ENCODE results near the gene MAP7.
A peak's percentile ranks its signal among the peaks of the same experiment; 100 is the strongest.
"Not testable (repeated sequence)": the region's sequence is repeated elsewhere in the genome, so short reads cannot be mapped to it uniquely, and the experiment has no call there.

Gene MAP7

DNA sequence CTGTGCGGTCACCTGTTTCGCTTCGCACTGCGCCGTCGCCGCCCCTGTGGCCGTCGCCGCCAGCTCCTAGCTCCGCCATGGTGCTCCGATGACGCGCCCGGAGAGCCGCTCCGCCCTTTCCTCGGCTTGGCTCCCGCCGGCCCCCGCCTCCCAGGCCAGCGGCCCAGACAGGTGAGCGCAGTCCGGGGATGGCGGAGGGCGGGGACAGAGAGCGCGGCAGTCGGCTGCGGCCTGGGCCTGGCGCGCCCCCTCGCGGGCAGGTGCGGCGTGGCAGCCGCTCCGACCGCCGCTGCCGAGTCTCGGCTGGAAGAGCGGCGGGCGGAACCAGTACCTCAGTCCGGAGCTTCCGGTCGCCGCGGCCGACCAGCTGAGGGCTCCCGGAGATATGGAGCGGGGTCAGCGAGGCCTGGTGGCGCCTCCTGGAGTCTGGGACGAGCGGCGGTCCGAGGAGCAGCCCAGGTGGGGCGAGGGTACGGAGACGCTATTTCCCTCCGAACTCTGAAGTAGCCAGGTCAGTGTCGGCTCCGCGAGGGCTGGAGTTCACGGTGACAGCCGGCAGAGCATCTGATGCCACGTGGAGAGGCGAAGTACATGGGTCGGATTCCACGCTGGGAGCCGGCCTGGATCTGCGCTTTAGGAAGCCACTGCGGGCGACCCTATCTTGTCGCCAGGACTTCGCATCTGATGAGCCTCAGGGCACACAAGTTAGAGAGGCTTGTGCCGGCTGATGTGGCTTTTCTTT is at the start of gene MAP7:
MAP7 (minus strand) TSS at position 93 of the 742 bp plus-strand sequence; CDS start at position 79, 14 bp downstream.
- DNase-seq = peak; percentile 42

DNA sequence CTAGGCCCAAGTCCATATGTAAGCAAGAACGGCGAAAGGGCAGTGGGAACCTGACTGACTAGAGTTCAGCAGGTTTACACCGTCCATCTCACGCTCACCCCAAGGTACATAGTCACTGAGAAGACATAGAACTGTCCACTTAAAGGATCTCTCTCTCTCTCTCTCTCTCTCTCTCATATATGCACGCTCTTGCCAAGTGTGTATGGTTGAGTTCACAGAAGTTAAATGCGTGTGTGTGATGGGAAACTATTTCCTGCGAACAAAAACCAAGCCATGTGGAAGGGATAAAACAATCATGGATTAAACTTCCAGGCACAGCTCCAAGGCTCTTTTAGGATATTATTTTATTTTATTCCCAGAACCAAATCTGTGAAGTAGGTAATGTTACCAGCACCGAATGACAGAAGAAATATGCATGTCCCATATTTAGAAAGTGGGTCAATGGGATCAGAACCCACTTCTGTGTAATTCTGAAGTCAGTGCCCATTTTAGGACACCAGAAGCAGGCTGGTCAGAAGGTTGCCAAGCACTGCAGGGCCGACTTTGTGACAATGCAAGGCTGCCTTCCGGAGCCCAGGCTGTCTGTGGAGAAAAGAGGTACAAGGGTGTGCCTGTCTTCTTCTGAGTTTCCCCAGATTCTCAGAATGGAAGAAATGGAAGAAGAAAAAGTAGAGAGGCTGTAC is 49.2 kb upstream of the MAP7 start:
- no peak for DNase-seq

DNA sequence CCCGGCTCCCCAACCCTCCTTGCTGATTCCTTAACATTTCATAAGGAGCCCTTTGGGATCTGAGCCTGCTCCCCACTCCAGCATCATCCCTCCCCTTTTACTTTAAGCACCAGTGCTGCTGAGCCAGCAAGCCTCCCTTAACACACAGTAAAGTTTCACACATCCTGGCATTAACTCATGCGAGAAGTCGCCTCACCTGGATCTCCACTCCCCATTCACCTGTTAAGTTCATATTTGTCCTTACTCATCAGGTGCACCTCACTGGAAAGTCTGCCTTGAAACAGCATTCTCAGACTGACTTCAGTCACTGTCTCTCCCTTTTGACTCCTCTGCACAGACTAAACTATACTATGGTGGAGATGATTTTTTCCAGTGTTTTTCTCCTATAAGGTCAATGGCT is 47.8 kb upstream of the MAP7 start:
- no peak for DNase-seq

GRCh38 chr6:136594671-136595070 is 44.4 kb upstream of the MAP7 start:
- DNase-seq = no peak

- DNase-seq = no peak
Measured at GRCh38 chr6:136593748-136594490, 43.7 kb upstream of the MAP7 start.

- no peak for DNase-seq
Measured at GRCh38 chr6:136592930-136593673, 42.9 kb upstream of the MAP7 start.

GRCh38 chr6:136591617-136592016 is 41.4 kb upstream of the MAP7 start:
- DNase-seq = no peak

DNA sequence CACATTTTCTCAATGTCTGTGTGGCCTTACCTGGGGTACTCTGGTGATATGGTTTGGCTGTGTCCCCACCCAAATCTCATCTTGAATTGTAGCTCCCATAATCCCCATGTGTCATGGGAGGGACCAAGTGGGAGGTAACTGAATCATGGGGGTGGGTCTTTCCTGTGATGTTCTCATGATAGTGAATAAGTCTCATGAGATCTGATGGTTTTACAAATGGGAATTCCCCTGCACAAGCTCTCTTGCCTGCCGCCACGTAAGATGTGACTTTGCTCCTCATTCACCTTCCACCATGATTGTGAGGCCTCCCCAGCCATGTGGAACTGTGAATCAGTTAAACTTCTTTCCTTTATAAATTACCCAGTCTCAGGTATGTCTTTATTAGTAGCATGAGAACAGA is 40.6 kb upstream of the MAP7 start:
- not testable (repeated sequence) for DNase-seq

GRCh38 chr6:136587527-136587926 is 37.3 kb upstream of the MAP7 start:
- DNase-seq = no peak

DNA sequence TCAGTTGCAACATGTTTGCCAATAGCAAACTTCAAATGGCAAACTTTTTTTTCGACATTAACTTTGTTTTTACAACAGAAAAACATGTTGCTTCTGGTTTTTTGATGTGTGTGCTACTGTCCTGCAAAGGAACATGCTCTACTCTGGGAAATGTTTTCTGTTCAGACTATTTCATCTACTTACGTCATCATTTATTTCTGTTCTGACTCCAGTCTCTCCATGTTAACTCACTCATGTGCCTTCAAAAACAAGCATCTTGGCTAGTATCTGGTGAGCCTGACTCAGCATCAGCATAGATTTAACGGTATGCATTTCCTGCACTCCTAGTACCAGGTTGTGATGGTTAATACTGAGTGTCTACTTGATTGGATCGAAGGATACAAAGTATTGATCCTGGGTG is 36.1 kb upstream of the MAP7 start:
- DNase-seq = no peak

DNA sequence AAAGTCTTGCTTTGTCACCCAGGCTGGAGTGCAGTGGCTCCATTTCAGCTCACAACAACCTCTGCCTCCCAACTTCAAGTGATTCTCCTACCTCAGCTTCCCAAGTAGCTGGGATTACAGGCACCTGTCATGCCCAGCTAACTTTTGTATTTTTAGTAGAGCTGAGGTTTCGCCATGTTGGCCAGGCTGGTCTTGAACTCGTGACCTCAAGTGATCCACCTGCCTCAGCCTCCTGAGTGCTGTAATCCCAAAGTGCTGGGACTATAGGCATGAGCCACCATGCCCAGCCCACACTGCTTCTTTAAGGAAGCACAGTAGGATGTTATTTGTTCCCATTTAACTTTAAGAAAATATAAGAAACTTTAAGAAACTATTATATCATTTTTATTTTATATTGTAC is 35.3 kb upstream of the MAP7 start:
- DNase-seq = not testable (repeated sequence)

DNA sequence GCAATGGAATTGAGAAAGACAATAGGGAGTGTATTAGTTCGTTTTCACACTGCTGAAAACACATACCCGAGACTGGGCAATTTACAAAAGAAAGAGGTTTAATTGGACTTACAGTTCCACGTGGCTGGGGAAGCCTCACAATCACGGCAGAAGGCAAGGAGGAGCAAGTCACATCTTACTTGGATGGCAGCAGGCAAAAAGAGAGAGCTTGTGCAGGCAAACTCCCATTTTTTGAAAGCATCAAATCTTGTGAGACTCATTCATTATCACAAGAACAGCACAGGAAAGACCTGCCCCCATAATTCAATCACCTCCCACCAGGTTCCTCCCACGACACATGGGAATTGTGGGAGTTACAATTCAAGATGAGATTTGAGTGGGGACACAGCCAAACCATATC is 34.1 kb upstream of the MAP7 start:
- not testable (repeated sequence) for DNase-seq

GRCh38 chr6:136582711-136583471 is 32.7 kb upstream of the MAP7 start:
- DNase-seq = peak; percentile 7

- no peak for DNase-seq
Measured at GRCh38 chr6:136579800-136580199, 29.6 kb upstream of the MAP7 start.

DNA sequence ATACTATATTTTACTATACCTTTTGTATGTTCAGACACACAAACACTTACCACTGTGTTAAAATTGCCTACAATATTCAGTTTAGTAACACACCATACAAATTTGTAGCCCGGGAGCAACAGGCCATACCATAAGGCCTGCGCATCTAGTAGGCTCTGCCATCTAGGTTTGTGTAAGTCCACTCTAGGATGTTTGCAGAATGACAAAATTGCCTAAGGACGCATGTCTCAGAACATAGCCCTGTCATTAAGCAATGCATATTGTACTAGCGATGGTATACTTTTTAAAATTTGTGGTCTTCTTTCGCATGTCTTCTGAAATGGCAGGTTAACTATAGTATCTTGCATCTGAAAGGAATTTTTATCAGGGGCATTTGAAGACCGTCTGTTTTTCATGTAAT is 26.6 kb upstream of the MAP7 start:
- DNase-seq = no peak

GRCh38 chr6:136571496-136571895 is 21.3 kb upstream of the MAP7 start:
- DNase-seq = no peak

GRCh38 chr6:136571065-136571464 is 20.8 kb upstream of the MAP7 start:
- no peak for DNase-seq

GRCh38 chr6:136568129-136568528 is 17.9 kb upstream of the MAP7 start:
- no peak for DNase-seq

DNA sequence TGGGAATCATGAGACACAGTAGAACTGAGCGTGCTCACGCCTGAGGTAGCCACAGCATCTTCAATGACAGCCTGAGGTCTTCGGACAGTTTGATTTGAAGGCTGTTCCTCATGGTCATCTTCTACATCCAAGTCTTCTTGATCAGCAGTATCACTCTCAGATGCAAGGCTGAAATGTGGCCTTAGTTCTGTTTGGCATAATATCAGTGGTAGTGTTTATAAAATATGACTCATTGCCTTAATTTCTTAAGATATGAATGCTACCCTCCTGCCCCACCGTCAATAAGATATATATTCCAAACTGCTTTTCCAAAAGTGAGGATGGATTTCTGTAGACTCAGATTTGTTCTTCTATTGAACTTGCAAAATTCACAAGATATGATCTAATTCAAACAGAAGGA is 17.5 kb upstream of the MAP7 start:
- DNase-seq = no peak

GRCh38 chr6:136566851-136567250 is 16.6 kb upstream of the MAP7 start:
- DNase-seq = no peak

GRCh38 chr6:136566007-136566487 is 15.8 kb upstream of the MAP7 start:
- no peak for DNase-seq

DNA sequence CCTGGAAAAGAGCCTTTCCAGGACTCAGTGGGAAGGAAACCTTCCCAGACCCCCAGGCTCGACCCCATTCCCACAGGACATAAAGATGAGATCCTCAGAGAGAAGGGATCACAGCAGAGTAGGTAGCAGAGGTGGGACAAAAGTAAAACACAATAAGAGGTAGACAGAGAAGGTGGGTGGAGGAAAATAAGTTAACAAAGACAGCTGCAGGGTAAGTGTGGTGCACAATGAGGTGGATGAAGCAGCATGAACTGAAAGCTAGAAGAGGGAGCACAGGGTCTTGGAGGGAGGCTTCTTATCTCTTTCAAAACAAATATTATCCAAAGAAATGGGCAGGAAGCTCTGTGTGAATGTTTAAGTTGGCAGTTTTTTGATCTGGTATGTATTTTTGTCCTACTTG is 14.0 kb upstream of the MAP7 start:
- no peak for DNase-seq

Data from NCI-H1092 treated with DMSO at 0.1 percent for 48 hours (cell line).